ENCODE measurements around the gene OSBP2. TPM values are rescaled to one million over a fixed set of nuclear protein-coding genes. Genes with fewer than 3 reads are reported as not detected.

The OSBP2 gene
- total RNA-seq, 1 experiment from 2014 or later = 8.2 TPM

- no peak for DNase-seq (ENCODE audit: low spot score)
These were observed 199.0 kb downstream of the OSBP2 start for GRCh38 chr22:30893434-30894370.

GRCh38 chr22:30894371-30894740 lies 199.7 kb downstream of the OSBP2 start:
- DNase-seq (ENCODE audit: low spot score) = no peak

DNA sequence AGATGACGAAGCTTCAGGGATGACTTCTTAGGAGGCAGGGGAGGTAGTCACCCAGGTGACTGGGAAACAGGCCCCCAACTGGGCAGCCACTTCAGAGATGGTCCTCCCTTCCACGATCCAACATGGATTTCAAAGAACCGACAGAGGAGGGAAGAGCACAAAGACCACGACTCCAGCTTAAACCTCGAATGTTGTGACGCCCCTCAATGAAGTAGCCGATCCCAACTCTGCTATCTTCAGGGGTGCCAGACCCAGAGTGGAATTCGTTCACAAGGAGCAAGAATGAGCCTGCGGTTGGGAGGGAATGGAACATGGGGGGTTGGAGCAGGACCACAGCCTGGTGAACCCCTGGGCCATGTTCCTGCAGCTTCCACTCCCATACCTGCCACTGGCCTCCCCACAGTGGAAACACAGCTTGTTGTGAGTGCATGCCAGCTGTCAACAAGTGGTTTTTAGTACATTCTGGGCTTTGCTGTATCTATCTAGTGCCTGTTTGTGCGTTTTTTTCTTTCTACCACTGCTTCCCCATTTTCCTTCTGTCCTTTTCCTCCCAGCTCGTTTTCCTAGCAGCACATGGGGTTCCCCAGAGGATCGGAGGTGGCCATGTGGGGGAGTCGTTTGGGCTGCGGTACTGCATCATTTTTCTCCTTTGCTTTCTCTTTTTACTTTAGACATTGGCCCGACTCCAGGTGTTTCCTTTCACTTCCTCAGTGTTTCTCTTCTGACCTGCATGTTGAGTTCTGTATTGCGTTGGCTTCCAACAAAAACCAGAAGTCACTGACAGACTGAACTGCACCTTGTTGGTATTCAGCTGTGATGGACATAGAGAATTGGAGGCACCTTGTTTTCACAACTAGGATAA lies 208.1 kb downstream of the OSBP2 start:
- no peak for DNase-seq (ENCODE audit: low spot score)

DNA sequence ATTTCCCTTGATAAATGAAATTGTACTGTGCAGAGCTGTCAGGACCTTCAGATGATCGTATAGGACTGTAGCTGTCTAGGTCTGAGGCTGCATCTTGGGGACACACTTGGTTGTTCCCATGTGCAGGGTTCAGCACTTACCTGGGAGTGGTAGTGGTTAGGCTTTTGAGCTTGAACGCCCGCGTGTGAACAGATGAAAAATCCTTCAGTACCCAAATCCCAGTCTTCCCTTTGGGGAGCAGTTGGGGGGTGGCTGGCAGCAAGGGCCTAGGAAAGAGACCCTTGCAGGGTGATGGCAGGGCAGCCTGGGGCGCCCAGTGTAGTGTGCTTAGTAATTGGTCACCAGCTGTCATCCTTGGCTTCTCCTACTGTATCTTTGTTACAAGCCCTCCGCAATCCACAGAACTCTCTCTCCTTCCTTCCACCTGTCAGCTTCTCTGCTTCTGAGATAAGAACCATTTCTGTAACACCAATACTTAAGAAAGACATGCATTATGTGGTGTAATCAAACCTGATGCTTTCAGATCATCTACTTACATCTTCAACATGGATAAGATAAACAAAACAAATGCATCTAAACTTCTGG lies 209.3 kb downstream of the OSBP2 start:
- no peak for DNase-seq (ENCODE audit: low spot score)

DNA sequence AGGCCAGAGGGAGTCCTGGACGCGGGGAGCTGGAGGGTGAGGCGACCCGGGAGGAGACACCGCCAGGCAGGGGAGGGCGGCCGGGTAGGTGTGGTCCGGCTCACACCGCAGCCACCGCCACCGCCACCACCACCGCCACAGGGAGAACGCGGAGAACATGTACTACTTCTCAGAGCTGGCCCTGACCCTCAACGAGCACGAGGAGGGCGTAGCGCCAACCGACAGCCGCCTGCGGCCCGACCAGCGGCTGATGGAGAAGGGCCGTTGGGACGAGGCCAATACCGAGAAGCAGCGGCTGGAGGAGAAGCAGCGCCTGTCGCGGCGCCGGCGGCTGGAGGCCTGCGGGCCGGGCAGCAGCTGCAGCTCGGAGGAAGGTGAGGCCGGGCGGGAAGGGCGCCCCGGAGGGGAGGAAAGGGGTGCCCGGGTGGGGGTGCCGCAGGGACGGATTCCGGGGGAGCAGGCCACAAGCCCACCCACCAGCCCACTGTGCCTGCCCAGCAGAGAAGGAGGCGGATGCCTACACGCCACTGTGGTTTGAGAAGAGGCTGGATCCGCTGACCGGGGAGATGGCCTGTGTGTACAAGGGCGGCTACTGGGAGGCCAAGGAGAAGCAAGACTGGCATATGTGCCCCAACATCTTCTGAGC lies 211.1 kb downstream of the OSBP2 start:
- DNase-seq (ENCODE audit: low spot score) = no peak

DNA sequence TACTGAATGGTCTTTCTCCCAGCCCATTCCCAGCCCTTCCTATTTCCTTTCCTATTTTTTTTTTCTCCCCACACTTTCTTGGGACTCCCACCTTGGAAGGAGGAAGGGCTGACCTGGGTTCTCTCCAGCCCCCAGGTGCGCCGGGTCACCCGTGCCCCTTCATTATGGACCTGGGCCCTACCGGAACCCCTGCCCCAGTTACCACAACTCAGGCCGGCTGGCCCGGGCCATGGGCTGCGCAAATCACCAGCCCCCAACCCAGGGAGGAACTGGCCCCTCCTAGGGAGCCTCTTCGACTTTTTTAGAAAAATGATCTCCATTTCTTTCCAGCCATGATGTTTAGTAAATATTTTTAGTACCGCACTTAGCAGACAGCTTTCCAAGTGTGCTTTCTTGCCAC lies 211.7 kb downstream of the OSBP2 start:
- DNase-seq (ENCODE audit: low spot score) = no peak

- no peak for DNase-seq (ENCODE audit: low spot score)
These were observed 212.3 kb downstream of the OSBP2 start for GRCh38 chr22:30906946-30907345.

GRCh38 chr22:30908051-30908461 lies 213.4 kb downstream of the OSBP2 start:
- DNase-seq (ENCODE audit: low spot score) = no peak

DNA sequence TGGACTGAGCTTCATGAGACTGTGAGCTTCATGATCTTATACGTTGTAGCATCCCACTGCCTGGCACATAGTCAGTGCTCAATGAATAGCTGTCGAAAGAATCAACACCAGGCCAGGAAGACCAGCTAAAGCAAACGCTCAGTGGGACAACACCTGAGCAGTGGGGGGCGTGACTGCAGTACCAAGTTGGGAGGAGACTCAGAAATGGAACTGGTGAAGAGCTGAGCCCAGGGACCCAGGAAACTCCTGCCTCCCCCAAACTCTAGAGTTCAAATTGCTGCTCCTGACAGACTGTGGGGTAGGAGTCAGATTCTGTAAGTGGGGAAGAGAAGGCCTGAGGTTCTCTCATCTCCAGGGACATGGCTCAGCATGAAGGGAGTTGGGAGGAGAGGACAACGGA lies 214.6 kb downstream of the OSBP2 start:
- DNase-seq (ENCODE audit: low spot score) = no peak

DNA sequence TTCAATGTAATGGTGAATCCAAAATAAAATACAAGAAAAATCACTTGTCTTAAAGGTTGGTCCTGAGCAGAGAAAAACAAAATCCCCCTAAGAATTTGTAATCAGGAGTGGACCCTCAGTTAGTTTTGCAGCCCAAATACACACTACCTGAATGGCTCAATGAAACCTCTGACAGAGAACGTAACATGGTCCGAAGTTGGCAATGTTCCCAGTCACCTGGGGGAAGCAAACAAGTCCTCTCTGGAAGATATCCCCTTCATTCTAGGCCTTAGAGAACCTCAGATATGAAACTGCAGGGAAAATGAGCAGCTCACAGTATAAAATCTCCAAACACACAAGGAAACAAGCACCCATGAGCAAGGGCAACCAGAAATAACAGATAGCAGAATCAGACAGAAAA lies 215.7 kb downstream of the OSBP2 start:
- DNase-seq (ENCODE audit: low spot score) = no peak

DNA sequence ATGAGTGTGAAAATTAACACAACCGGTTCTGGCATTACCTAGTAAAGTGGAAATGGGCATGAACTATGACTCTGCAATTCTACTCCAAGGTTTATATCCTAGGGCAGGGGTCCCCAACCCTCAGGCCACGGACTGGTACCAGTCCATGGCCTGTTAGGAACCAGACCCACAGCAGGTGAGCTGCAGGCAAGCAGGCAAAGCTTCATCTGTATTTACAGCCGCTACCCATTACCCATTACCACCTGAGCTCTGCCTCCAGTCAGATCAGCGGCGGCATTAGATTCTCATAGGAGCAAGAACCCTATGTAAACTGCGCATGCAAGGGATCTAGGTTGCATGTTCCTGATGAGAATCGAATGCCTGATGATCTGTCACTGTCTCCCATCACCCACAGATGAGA lies 224.1 kb downstream of the OSBP2 start:
- no peak for DNase-seq (ENCODE audit: low spot score)

DNA sequence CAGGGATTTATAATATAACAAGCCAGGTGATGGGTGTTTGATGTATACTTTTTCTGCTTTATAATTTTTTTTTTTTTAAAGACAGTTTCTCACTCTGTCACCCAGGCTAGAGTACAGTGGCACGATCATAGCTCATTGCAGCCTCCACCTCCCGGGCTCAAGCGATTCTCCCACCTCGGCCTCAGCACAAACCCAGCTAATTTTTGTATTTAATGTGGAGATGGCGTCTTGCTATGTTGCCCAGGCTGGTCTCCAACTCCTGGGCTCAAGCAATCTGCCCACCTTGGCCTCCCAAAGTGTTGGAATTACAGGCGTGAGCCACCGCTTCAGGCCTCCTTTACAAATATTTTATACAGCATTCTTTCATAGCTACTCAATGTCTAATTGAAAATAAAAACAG lies 225.3 kb downstream of the OSBP2 start:
- DNase-seq (ENCODE audit: low spot score) = no peak

- DNase-seq (ENCODE audit: low spot score) = peak; percentile 57
These were observed 225.7 kb downstream of the OSBP2 start for GRCh38 chr22:30920407-30920806.

DNA sequence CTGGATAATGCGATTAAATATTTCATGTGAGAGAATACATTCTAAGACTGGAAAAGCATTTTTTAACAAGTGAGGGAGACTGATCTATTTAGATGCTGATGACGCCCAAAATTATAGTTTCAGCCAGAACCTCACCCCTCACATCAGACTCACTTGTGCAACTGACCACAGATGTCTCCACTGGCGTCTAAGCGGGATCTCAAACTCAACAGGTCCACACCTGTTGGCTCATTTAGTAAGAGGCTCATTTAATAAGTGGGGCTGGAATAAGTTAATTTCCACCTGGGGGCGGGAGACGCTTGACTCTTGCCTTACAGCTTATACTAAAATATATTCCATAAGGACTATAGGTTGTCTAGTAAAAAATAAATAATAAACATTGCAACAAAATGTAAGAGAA lies 226.4 kb downstream of the OSBP2 start:
- no peak for DNase-seq (ENCODE audit: low spot score)

GRCh38 chr22:30922151-30922611 lies 227.5 kb downstream of the OSBP2 start:
- no peak for DNase-seq (ENCODE audit: low spot score)

DNA sequence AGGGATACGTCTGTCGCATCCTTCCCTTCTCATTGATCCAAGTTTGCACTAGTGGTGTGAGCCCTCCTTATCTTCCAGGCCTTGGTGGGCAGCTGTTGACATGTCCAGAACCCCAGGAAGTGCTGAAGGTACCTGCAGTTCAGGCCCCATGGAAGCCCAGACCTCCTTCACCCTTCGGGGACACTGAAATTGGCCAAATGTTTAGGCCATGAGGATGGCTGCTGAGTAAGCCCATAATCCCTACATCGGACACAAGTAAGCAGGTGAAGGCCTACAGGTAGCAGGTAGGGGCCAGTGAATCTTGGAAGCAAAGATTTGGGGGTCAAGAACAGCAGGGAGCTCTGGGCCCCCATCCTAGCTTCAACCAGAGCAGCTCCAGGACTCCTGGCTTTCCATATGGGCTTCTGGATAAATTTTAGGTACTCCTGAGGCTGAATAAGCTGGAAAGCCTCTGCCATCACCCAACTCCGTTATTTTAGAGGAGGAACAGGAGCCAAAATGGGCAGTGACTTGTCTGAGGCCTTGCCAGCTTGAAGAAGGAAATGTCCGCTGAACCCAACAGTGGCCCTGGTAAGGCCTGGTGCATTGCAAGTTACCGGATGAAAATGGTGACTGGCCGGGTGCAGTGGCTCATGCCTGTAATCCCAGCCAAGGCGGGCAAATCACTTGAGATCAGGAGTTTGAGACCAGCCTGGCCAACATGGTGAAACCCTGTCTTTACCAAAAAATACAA lies 228.7 kb downstream of the OSBP2 start:
- no peak for DNase-seq (ENCODE audit: low spot score)

DNA sequence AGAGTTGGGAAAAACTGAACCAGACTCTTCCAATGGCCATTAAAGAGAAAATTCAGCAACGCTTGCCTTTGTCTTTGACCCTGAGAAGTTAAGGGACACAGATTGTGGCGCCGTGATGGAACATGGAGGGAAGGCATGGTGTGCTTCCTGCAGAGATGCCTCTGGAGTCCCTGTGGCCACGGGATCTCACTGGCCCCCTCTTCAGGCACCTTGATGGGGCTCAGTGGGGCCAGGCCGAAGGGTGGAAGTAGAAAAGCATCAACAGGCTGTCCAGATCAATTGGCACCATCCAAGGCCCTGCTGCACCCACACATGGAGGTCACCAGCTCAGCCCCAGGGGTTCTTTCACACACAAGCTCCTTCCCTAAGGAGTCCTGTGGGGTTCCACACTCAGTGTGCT lies 231.0 kb downstream of the OSBP2 start:
- no peak for DNase-seq (ENCODE audit: low spot score)

DNA sequence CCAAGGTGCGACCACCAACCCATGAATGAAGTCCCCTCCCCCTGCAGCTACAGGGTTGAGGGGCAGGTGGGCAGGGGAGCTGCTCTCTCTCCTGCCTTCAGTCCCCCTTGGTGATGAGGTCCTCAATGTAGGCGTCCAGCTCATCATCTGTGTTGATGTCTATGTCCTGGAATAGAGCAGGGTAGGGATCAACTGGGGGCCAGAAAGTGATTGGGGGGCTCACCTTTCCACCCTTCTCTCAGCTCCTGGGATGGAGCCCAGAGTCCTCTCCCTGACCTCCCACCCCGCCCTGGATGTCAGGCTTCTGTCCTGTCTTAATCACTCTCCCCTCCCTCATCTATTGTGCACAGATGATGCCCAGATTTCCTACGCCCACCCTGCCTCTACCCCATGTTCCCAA lies 232.0 kb downstream of the OSBP2 start:
- no peak for DNase-seq (ENCODE audit: low spot score)

DNA sequence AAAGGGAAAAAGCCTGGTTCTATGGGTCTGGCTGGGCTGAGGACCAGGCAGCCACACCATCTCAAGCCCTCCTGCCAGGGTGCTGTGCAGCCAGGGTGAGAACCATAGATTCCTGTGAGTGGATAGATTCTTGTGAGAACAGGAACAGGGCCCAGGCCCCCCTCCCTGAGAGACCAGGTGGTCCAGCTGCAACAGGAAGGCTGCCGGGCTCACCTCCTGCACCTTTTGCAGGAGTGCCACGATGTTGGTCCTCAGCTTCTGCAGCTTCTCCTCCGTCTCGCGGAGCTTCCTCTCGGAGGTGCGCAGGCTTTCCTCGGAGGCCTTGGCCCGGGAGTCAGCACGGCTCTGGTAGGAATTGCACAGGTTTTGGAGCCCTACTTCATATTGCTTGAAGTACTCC lies 233.1 kb downstream of the OSBP2 start:
- DNase-seq (ENCODE audit: low spot score) = no peak

DNA sequence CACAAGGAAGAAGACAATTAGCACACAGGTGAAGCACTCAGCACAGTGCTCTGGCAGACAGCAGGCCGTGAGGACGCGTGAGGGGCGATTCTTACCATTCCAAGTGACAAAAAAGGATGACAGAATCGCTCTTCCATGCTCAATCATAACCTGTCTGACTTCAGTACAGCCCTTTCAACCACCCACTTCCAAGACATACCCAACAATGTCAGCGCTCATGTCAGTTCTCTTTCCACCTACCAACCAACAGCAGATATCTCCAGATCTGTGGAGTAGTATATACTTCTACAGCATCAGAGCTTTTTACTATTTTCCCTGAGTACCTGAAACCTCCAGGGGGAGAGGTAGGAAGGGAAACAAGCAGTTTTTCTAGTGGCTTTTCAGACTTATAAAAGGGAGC lies 233.7 kb downstream of the OSBP2 start:
- DNase-seq (ENCODE audit: low spot score) = no peak

GRCh38 chr22:30930228-30930627 lies 235.6 kb downstream of the OSBP2 start:
- DNase-seq (ENCODE audit: low spot score) = no peak

Measured in HT-29 (cell line).